Middle frontal gyrus (tissue), 1 donor: ENCODE results near the gene GPS1.

ENCODE experiments used
- DNase-seq: peaks from one replicate; pipeline ENCODE4 v3.0.0-alpha.2; 2015; ENCODE audit warnings: low spot score; ENCODE audit errors: extremely low spot score

GPS1 gene

GRCh38 chr17:82041144-82041814, 10.4 kb upstream of the GPS1 start:
- no peak for DNase-seq

GRCh38 chr17:82042649-82043048, 9.0 kb upstream of the GPS1 start:
- DNase-seq: no peak

- no peak for DNase-seq
Measured at GRCh38 chr17:82043507-82043906, 8.2 kb upstream of the GPS1 start.

DNA sequence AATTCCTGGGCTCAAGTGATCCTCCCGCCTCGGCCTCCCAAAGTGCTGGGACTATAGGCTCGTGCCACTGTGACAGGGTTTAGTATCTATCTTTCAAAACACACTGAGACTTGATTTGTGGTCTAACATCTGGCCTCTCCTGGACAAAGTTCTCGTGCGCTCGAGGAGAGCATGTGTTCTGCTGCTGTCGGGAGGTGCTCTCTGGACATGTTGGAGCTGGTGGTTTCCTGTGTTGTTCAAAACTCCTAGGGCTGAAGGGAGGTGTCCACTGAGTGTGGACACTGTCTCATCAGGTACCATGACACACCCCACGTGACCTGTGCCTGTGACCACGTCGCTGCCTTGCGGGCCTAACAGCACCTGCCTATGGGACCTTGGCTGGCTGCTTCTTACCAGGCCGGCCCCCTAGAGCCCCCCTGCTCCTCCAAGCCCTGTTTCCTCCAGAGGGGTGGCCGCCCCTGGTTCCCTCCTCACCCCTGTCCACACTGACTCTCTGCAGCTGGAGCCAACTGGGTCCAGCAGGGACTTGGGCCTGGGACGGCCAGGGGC, 5.7 kb upstream of the GPS1 start:
- no peak for DNase-seq

GRCh38 chr17:82046903-82047302, 4.8 kb upstream of the GPS1 start:
- DNase-seq: no peak

DNA sequence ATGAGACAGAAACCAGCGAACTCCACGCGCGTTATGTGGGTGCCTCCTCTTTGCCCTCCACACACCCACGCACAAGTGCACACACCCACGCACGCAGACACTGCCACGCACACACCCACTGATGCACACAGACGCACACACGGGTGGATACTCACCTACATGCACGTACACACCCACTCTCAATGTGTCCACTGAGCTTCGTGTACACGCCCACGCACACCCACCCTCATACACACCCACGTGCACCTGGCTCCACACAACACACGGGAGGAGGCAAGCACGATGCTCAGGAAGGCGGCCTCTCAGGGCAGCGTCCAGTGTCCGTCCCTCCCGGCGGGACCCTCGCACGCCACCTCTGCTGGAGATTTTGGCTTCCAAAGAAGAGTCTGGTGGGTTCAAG, 4.3 kb upstream of the GPS1 start:
- no peak for DNase-seq

DNA sequence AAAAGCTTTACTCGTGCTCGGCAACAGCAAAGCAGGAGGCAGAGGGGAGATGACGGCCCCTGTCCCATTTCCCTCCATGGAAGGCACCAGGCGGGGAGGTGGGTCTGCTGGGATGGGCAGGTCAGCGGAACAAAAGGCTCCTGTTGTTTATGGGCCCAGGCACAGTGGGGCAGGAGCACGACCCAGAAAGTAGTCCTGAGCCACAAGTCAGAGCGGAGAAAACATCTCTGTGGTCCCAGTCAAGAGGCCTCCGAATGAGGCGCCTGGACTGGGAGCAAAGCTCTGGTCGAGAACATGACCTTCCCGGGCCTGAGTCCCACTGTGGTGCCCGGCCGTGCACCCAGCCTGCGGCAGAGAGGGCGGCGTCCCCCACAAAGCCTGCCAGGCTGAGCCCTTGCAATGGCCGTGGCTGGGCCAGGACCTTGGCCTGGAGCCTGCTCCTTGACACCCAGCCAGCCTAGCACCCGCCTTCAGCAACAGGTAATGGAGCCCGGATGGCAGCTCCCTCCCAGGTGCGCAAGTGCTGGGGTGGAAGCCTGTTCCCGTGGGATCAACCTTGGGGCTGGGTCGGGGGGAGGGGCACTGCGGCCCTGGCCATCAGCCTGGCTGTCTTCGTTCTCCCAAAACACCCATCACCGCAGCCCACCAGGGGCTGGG, 3.7 kb upstream of the GPS1 start:
- DNase-seq: no peak

DNA sequence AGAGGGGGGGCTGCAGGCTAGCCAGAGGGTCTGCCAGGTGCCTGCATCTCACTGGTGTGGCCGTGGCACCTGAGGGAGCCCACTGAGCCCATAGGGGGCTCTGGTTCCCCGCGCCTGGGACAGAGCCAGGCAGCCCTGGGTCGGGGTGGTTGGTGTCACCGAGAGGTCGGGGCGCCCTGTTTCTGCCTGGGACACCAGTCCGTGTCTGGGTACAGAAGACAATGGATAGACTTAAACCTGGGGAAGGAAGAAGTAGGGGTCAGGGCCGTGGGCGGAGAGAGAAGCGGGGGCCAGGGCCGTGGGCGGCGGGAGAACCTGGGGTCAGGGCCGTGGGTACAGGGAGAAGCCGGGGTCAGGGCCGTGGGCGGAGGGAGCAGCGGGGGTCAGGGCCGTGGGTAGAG, 3.1 kb upstream of the GPS1 start:
- no peak for DNase-seq

DNA sequence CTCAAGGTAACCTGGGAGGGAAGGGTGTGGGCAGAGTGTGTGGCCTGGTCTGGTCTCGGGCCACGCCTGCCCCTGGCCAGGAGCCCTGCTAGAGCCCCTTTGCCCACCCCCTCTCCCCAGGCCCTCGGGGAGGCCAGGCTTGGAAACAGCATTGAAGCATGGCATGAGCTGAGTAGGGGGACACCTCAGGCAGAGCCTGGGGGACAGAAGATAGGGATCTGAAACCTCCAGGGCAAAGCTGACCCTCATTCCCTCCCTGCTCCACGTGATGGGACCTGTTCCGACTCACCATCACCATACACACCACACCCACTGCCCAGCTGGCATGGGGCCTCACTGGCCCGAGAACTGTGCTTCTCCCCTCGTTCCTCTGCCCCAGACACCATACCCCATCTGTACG, 2.6 kb upstream of the GPS1 start:
- DNase-seq: no peak

DNA sequence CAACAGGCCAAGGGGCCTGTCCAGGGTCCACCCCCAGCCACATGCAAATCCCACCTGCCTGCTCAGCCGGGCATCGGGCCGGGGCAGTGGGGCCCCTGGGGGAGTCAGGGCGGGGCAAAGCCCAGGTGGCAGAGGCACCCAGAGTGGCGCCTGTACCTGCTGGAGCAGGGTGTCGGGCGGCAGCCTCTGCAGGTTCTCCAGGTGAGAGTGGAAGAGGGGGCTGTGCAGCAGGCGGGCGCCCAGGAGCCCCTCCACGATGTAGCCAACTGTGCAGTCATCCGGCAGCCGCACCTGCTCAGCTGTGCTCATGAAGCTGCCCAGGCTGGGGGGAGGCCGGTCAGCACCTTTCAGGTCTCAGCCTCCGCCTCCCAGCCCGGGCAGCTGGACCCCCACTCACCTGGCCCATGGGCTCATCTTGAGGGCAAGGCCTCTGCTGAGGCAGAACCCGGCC, 2.2 kb upstream of the GPS1 start:
- no peak for DNase-seq

- DNase-seq: no peak
Measured at GRCh38 chr17:82050152-82050760, 1.4 kb upstream of the GPS1 start.

DNA sequence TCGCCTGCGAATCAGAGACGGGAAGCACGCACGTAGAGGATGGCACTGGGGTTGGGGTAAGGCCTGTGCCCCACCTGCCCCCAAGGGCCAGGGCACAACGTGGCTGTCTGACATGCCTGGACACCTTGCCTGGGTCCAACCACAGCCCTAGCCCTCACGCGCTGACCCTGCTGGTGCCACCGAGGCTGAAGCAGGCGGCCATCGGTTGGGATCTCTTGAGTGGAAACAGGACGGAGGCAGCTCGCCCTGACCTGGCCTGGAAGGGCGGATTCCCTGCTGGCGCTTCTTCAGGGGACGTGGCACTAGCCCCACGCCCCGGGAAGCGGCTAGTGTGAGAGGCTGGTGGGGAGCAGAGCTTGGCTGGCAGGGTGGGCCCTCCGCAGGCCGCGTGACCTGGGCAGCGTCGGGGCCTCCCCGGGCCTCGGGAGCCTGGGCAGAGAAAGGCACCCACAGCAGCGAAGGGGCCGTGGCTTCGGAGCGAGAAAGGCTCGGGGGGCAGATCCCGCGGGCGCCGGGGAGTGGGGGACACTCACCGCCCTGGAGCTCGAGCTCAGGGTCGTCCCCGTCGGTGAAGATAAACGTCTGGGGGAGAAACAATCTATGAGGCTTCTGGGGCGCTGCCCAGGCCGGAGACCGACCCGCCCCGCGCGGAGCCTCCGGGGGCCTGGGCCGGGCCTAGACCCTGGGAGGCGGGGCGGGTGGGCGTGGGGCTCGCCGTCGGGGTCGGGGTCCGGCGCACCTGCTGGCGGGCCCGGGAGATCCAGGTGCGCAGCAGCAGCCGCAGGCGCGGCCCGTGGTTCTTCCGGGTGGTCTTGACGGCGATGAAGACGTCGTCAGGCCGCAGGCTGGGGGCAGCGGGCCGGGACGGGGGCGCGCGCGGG, 697 bp upstream of the GPS1 start:
- DNase-seq: no peak

- DNase-seq: no peak
Measured at GRCh38 chr17:82052638-82053059, 951 bp downstream of the GPS1 start.

GRCh38 chr17:82053130-82053529, 1.4 kb downstream of the GPS1 start:
- DNase-seq: no peak

DNA sequence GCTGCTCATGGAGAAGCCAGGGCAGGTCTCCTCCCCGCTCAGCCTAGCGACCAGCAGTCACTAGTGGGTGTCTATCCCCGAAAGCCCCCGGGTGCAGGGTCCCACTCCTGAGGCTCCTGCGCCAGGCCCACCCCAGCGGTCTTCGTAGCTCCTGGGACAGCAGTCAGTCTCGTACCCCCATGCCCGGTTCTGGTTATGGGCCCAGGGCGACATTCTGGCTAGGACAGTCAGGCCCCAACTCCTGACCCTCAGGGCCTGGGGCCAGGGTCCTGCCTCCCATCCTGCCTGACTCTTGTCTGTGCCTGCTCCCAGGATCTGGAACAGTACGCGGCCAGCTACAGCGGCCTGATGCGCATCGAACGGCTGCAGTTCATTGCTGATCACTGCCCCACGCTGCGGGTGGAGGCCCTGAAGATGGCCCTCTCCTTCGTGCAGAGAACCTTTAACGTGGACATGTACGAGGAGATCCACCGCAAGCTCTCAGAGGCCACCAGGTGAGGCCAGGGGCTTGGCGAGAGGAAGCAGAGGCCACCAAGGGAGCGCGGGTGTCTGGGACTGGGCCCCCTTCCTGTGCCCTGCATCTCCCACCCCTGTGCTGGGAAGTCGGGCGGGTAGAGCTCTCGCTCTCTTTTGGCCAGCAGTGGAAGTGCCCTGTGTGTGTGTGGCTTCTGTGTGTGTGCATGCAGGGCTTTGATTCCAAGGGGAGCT, 2.0 kb downstream of the GPS1 start:
- DNase-seq: no peak

GRCh38 chr17:82054351-82055022, 2.8 kb downstream of the GPS1 start:
- no peak for DNase-seq

- DNase-seq: no peak
Measured at GRCh38 chr17:82055023-82055964, 3.6 kb downstream of the GPS1 start.

- no peak for DNase-seq
Measured at GRCh38 chr17:82055965-82056728, 4.4 kb downstream of the GPS1 start.
